C4-2B (cell line): ENCODE results near the gene C10orf120.

Source experiments
- ZFX ChIP-seq: fragments of 450-650 bp; IDR thresholded peaks from 2 replicates; pipeline ENCODE4 v1.6.1; 2017
- TF ChIP-seq, protein P1 (sequence below): fragments of 450-650 bp; conservative IDR thresholded peaks from 2 replicates; pipeline ENCODE4 v1.5.1; 2017; ENCODE audit warnings: mild to moderate bottlenecking

DNA sequence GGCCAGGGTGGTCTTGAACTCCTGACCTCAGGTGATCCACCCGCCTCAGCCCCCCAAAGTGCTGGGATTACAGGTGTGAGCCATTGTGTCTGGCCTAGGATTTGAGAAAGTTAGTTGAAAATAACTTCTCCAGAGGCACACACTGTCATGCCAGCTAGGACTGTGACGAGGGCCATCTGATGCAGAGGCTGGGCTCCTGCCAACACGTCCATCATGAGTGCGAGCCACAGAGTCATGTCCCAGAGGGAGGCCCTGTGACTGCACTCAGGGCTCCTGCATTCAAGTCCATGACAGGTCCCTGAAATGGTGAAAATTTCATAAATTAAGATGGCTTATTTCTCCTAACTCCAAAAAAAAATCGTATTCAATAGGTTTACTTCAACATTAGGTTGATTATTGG, 17.1 kb downstream of the C10orf120 start:
- TF ChIP-seq, protein P1, sequence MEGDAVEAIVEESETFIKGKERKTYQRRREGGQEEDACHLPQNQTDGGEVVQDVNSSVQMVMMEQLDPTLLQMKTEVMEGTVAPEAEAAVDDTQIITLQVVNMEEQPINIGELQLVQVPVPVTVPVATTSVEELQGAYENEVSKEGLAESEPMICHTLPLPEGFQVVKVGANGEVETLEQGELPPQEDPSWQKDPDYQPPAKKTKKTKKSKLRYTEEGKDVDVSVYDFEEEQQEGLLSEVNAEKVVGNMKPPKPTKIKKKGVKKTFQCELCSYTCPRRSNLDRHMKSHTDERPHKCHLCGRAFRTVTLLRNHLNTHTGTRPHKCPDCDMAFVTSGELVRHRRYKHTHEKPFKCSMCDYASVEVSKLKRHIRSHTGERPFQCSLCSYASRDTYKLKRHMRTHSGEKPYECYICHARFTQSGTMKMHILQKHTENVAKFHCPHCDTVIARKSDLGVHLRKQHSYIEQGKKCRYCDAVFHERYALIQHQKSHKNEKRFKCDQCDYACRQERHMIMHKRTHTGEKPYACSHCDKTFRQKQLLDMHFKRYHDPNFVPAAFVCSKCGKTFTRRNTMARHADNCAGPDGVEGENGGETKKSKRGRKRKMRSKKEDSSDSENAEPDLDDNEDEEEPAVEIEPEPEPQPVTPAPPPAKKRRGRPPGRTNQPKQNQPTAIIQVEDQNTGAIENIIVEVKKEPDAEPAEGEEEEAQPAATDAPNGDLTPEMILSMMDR = no peak
- no peak for TF ChIP-seq ZFX
